HFF-Myc (cell line): ENCODE measurements around the gene EXOC6B.
A peak's percentile ranks its signal among the peaks of the same experiment; 100 is the strongest.

Source experiments
- DNase-seq: peaks from one replicate; pipeline ENCODE4 v3.0.0-alpha.2; 2011; ENCODE audit warnings: low read depth; ENCODE audit errors: extremely low read depth
- H3K4me3 ChIP-seq: replicated peaks from 2 replicates; pipeline ENCODE4 v1.5.1; 2011; ENCODE audit warnings: low read depth, mild to moderate bottlenecking, control low read depth, low read length
- CTCF ChIP-seq: IDR thresholded peaks from 2 replicates; pipeline ENCODE4 v1.5.1; 2012; ENCODE audit warnings: mild to moderate bottlenecking, low read depth, low read length, control low read depth; ENCODE audit errors: missing control alignments

EXOC6B gene

GRCh38 chr2:72395096-72395495 is 430.7 kb downstream of the EXOC6B start:
- no peak for DNase-seq
- no peak overlapping the region for H3K4me3 ChIP-seq
- TF ChIP-seq CTCF: no peak

GRCh38 chr2:72394541-72395070 is 431.2 kb downstream of the EXOC6B start:
- TF ChIP-seq CTCF: no peak
- peak; percentile 2 for DNase-seq

GRCh38 chr2:72389447-72389846 is 436.4 kb downstream of the EXOC6B start:
- no peak overlapping the region for H3K4me3 ChIP-seq
- TF ChIP-seq CTCF: no peak
- DNase-seq: no peak

More at GRCh38 chr2:72394541-72395070, 431.2 kb downstream of the EXOC6B start:
- no peak overlapping the region for H3K4me3 ChIP-seq

GRCh38 chr2:72388263-72388662 is 437.6 kb downstream of the EXOC6B start:
- no peak for DNase-seq
- H3K4me3 ChIP-seq: no peak overlapping the region
- no peak for TF ChIP-seq CTCF

- no peak overlapping the region for H3K4me3 ChIP-seq
- no peak for DNase-seq
- no peak for TF ChIP-seq CTCF
These were observed 439.5 kb downstream of the EXOC6B start for GRCh38 chr2:72386288-72386687.

- DNase-seq: no peak
- no peak overlapping the region for H3K4me3 ChIP-seq
- no peak for TF ChIP-seq CTCF
These were observed 447.0 kb downstream of the EXOC6B start for GRCh38 chr2:72378753-72379348.
